Activated T-cell treated with anti-CD3 and anti-CD28 coated beads, Interleukin-2, amount 50 U/mL, for 24 hours (primary cell): ENCODE measurements around the gene PLEKHA5.
"Not testable (repeated sequence)": the region's sequence is repeated elsewhere in the genome, so short reads cannot be mapped to it uniquely, and the experiment has no call there.

ENCODE experiments used
- DNase-seq: peaks from one replicate; pipeline ENCODE4 v3.0.0-alpha.2; 2020
- H3K27ac Mint-ChIP-seq: 2 replicates; pipeline ENCODE4 v1.8.0; 2020; ENCODE audit warnings: mild to moderate bottlenecking, mixed read lengths
- H3K27me3 Mint-ChIP-seq: 2 replicates; pipeline ENCODE4 v1.8.0; 2020; ENCODE audit warnings: mixed read lengths
- H3K36me3 Mint-ChIP-seq: 2 replicates; pipeline ENCODE4 v1.8.0; 2020; ENCODE audit warnings: low read depth, mixed read lengths
- H3K4me1 Mint-ChIP-seq: 2 replicates; pipeline ENCODE4 v1.8.0; 2020; ENCODE audit warnings: low read depth, mixed read lengths
- H3K4me3 Mint-ChIP-seq: 2 replicates; pipeline ENCODE4 v1.8.0; 2020; ENCODE audit warnings: mild to moderate bottlenecking, moderate library complexity, mixed read lengths
- H3K9me3 Mint-ChIP-seq: 2 replicates; pipeline ENCODE4 v1.8.0; 2020; ENCODE audit warnings: mixed read lengths

PLEKHA5 gene

GRCh38 chr12:19169222-19169621 lies 39.7 kb downstream of the PLEKHA5 start:
- Mint-ChIP-seq H3K27me3 (no peaks in the 10 kb centered on the region), H3K27ac (no peak overlapping the region), H3K4me3 (no peak overlapping the region), H3K9me3 (no peaks in the 10 kb centered on the region), H3K4me1 (peaks cover 7% of the 10 kb centered on the region), H3K36me3 (no peaks in the 10 kb centered on the region)
- no peak for DNase-seq

- not testable (repeated sequence) for H3K9me3 Mint-ChIP-seq, H3K4me1 Mint-ChIP-seq, H3K36me3 Mint-ChIP-seq, H3K27ac Mint-ChIP-seq, DNase-seq, H3K27me3 Mint-ChIP-seq, H3K4me3 Mint-ChIP-seq
Observed at GRCh38 chr12:19170286-19170685, 40.8 kb downstream of the PLEKHA5 start.

GRCh38 chr12:19171731-19172130 lies 42.2 kb downstream of the PLEKHA5 start:
- DNase-seq = no peak
- H3K27me3 Mint-ChIP-seq = no peaks in the 10 kb centered on the region
- H3K4me1 Mint-ChIP-seq = peaks cover 7% of the 10 kb centered on the region
- no peak overlapping the region for H3K27ac Mint-ChIP-seq
- H3K9me3 Mint-ChIP-seq = no peaks in the 10 kb centered on the region
- no peaks in the 10 kb centered on the region for H3K36me3 Mint-ChIP-seq
- no peak overlapping the region for H3K4me3 Mint-ChIP-seq

- Mint-ChIP-seq H3K4me3 (no peak overlapping the region), H3K9me3 (no peaks in the 10 kb centered on the region)
- DNase-seq = no peak
Observed at GRCh38 chr12:19177754-19178153, 48.2 kb downstream of the PLEKHA5 start.

GRCh38 chr12:19179986-19180385 lies 50.5 kb downstream of the PLEKHA5 start:
- Mint-ChIP-seq H3K4me3 (no peak overlapping the region), H3K27ac (no peak overlapping the region), H3K4me1 (no peaks in the 10 kb centered on the region), H3K36me3 (no peaks in the 10 kb centered on the region), H3K9me3 (no peaks in the 10 kb centered on the region), H3K27me3 (no peaks in the 10 kb centered on the region)
- DNase-seq = no peak

More at GRCh38 chr12:19177754-19178153, 48.2 kb downstream of the PLEKHA5 start:
- Mint-ChIP-seq H3K4me1 (no peaks in the 10 kb centered on the region), H3K27me3 (no peaks in the 10 kb centered on the region), H3K27ac (no peak overlapping the region), H3K36me3 (no peaks in the 10 kb centered on the region)

- H3K4me3 Mint-ChIP-seq = no peak overlapping the region
- DNase-seq = no peak
Observed at GRCh38 chr12:19181666-19182426, 52.3 kb downstream of the PLEKHA5 start.

GRCh38 chr12:19183121-19183838 lies 53.7 kb downstream of the PLEKHA5 start:
- no peak for DNase-seq
- H3K27ac Mint-ChIP-seq = no peak overlapping the region
- H3K36me3 Mint-ChIP-seq = no peaks in the 10 kb centered on the region
- H3K27me3 Mint-ChIP-seq = no peaks in the 10 kb centered on the region
- peaks cover 3% of the 10 kb centered on the region for H3K4me1 Mint-ChIP-seq
- no peaks in the 10 kb centered on the region for H3K9me3 Mint-ChIP-seq
- no peak overlapping the region for H3K4me3 Mint-ChIP-seq

More at GRCh38 chr12:19181666-19182426, 52.3 kb downstream of the PLEKHA5 start:
- Mint-ChIP-seq H3K27ac (no peak overlapping the region), H3K4me1 (peaks cover under 1% of the 10 kb centered on the region), H3K36me3 (no peaks in the 10 kb centered on the region), H3K27me3 (no peaks in the 10 kb centered on the region), H3K9me3 (no peaks in the 10 kb centered on the region)

GRCh38 chr12:19185262-19185929 lies 55.9 kb downstream of the PLEKHA5 start:
- DNase-seq = no peak
- H3K36me3 Mint-ChIP-seq = no peaks in the 10 kb centered on the region
- no peaks in the 10 kb centered on the region for H3K27me3 Mint-ChIP-seq
- H3K9me3 Mint-ChIP-seq = no peaks in the 10 kb centered on the region
- peaks cover 3% of the 10 kb centered on the region for H3K4me1 Mint-ChIP-seq
- H3K4me3 Mint-ChIP-seq = no peak overlapping the region
- no peak overlapping the region for H3K27ac Mint-ChIP-seq

- H3K36me3 Mint-ChIP-seq = no peaks in the 10 kb centered on the region
- DNase-seq = no peak
- peaks cover 3% of the 10 kb centered on the region for H3K4me1 Mint-ChIP-seq
Observed at GRCh38 chr12:19186722-19187661, 57.5 kb downstream of the PLEKHA5 start.

GRCh38 chr12:19189522-19189921 lies 60.0 kb downstream of the PLEKHA5 start:
- Mint-ChIP-seq H3K27ac (no peak overlapping the region), H3K9me3 (no peaks in the 10 kb centered on the region), H3K36me3 (no peaks in the 10 kb centered on the region), H3K27me3 (no peaks in the 10 kb centered on the region), H3K4me3 (no peak overlapping the region), H3K4me1 (peaks cover 3% of the 10 kb centered on the region)
- DNase-seq = no peak

More at GRCh38 chr12:19186722-19187661, 57.5 kb downstream of the PLEKHA5 start:
- no peak overlapping the region for H3K4me3 Mint-ChIP-seq
- H3K27ac Mint-ChIP-seq = no peak overlapping the region
- H3K9me3 Mint-ChIP-seq = no peaks in the 10 kb centered on the region
- no peaks in the 10 kb centered on the region for H3K27me3 Mint-ChIP-seq

- Mint-ChIP-seq H3K9me3 (no peaks in the 10 kb centered on the region), H3K4me3 (no peak overlapping the region), H3K4me1 (peaks cover 3% of the 10 kb centered on the region), H3K27me3 (no peaks in the 10 kb centered on the region), H3K27ac (no peak overlapping the region), H3K36me3 (no peaks in the 10 kb centered on the region)
- no peak for DNase-seq
Observed at GRCh38 chr12:19190292-19191031, 60.9 kb downstream of the PLEKHA5 start.

GRCh38 chr12:19191089-19191488 lies 61.6 kb downstream of the PLEKHA5 start:
- no peak for DNase-seq
- Mint-ChIP-seq H3K4me3 (no peak overlapping the region), H3K27me3 (no peaks in the 10 kb centered on the region), H3K36me3 (no peaks in the 10 kb centered on the region), H3K9me3 (no peaks in the 10 kb centered on the region), H3K27ac (no peak overlapping the region), H3K4me1 (peaks cover 3% of the 10 kb centered on the region)

GRCh38 chr12:19191563-19191962 lies 62.0 kb downstream of the PLEKHA5 start:
- H3K4me1 Mint-ChIP-seq = peaks cover 3% of the 10 kb centered on the region
- H3K36me3 Mint-ChIP-seq = no peaks in the 10 kb centered on the region
- no peak overlapping the region for H3K4me3 Mint-ChIP-seq
- H3K27me3 Mint-ChIP-seq = no peaks in the 10 kb centered on the region
- DNase-seq = no peak
- H3K9me3 Mint-ChIP-seq = no peaks in the 10 kb centered on the region
- H3K27ac Mint-ChIP-seq = no peak overlapping the region
